ENCODE measurements around the gene PLCH2. TPM values are rescaled to one million over a fixed set of nuclear protein-coding genes. Genes with fewer than 3 reads are reported as not detected.

PLCH2 gene
- total and polyA plus RNA-seq, 10 of the 15 experiments (the other 5 are each of a cell fraction or from before 2014, with no cell fraction given): 0.03 to 0.73 (median 0.24) TPM; not detected in 3

DNA sequence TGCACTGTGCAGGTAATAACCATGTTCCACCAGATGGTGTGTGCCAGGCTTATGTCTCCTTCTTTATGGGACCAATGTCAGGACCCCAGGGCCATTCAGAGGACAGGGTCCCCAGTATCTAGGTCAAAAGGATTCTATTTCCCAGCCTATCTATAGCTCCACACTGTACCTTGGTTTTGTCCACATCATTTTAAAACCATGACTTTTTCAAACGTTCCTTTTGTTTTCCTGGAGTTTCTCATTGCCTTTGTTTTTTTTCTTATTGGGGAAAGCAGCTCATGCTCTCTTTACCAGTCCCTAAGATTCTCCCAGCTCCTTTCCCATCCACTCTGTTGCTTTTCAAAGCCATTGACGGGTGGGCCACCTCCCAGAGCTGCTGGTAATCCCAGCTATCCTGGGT, 12.6 kb downstream of the PLCH2 start (continued):
- TF ChIP-seq, protein P1, sequence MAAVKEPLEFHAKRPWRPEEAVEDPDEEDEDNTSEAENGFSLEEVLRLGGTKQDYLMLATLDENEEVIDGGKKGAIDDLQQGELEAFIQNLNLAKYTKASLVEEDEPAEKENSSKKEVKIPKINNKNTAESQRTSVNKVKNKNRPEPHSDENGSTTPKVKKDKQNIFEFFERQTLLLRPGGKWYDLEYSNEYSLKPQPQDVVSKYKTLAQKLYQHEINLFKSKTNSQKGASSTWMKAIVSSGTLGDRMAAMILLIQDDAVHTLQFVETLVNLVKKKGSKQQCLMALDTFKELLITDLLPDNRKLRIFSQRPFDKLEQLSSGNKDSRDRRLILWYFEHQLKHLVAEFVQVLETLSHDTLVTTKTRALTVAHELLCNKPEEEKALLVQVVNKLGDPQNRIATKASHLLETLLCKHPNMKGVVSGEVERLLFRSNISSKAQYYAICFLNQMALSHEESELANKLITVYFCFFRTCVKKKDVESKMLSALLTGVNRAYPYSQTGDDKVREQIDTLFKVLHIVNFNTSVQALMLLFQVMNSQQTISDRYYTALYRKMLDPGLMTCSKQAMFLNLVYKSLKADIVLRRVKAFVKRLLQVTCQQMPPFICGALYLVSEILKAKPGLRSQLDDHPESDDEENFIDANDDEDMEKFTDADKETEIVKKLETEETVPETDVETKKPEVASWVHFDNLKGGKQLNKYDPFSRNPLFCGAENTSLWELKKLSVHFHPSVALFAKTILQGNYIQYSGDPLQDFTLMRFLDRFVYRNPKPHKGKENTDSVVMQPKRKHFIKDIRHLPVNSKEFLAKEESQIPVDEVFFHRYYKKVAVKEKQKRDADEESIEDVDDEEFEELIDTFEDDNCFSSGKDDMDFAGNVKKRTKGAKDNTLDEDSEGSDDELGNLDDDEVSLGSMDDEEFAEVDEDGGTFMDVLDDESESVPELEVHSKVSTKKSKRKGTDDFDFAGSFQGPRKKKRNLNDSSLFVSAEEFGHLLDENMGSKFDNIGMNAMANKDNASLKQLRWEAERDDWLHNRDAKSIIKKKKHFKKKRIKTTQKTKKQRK (IDR thresholded peaks at IDR 0.05; ENCODE audit: low read depth, low read length): no peak
- TF ChIP-seq POLR2A (IDR thresholded peaks at IDR 0.05; ENCODE audit: low read depth, low read length): no peak
- TF ChIP-seq, protein P2, sequence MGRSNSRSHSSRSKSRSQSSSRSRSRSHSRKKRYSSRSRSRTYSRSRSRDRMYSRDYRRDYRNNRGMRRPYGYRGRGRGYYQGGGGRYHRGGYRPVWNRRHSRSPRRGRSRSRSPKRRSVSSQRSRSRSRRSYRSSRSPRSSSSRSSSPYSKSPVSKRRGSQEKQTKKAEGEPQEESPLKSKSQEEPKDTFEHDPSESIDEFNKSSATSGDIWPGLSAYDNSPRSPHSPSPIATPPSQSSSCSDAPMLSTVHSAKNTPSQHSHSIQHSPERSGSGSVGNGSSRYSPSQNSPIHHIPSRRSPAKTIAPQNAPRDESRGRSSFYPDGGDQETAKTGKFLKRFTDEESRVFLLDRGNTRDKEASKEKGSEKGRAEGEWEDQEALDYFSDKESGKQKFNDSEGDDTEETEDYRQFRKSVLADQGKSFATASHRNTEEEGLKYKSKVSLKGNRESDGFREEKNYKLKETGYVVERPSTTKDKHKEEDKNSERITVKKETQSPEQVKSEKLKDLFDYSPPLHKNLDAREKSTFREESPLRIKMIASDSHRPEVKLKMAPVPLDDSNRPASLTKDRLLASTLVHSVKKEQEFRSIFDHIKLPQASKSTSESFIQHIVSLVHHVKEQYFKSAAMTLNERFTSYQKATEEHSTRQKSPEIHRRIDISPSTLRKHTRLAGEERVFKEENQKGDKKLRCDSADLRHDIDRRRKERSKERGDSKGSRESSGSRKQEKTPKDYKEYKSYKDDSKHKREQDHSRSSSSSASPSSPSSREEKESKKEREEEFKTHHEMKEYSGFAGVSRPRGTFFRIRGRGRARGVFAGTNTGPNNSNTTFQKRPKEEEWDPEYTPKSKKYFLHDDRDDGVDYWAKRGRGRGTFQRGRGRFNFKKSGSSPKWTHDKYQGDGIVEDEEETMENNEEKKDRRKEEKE (IDR thresholded peaks at IDR 0.05): no peak
- TF ChIP-seq MTA2 (IDR thresholded peaks at IDR 0.05; ENCODE audit: low read depth): no peak
- TF ChIP-seq, protein P3, sequence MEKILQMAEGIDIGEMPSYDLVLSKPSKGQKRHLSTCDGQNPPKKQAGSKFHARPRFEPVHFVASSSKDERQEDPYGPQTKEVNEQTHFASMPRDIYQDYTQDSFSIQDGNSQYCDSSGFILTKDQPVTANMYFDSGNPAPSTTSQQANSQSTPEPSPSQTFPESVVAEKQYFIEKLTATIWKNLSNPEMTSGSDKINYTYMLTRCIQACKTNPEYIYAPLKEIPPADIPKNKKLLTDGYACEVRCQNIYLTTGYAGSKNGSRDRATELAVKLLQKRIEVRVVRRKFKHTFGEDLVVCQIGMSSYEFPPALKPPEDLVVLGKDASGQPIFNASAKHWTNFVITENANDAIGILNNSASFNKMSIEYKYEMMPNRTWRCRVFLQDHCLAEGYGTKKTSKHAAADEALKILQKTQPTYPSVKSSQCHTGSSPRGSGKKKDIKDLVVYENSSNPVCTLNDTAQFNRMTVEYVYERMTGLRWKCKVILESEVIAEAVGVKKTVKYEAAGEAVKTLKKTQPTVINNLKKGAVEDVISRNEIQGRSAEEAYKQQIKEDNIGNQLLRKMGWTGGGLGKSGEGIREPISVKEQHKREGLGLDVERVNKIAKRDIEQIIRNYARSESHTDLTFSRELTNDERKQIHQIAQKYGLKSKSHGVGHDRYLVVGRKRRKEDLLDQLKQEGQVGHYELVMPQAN (conservative IDR thresholded peaks at IDR 0.05): no peak
- no peak for TF ChIP-seq SP1 (IDR thresholded peaks at IDR 0.05; ENCODE audit: low read depth, low read length)
- no peak for TF ChIP-seq SMARCA5 (IDR thresholded peaks at IDR 0.05)
- TF ChIP-seq, protein P4, sequence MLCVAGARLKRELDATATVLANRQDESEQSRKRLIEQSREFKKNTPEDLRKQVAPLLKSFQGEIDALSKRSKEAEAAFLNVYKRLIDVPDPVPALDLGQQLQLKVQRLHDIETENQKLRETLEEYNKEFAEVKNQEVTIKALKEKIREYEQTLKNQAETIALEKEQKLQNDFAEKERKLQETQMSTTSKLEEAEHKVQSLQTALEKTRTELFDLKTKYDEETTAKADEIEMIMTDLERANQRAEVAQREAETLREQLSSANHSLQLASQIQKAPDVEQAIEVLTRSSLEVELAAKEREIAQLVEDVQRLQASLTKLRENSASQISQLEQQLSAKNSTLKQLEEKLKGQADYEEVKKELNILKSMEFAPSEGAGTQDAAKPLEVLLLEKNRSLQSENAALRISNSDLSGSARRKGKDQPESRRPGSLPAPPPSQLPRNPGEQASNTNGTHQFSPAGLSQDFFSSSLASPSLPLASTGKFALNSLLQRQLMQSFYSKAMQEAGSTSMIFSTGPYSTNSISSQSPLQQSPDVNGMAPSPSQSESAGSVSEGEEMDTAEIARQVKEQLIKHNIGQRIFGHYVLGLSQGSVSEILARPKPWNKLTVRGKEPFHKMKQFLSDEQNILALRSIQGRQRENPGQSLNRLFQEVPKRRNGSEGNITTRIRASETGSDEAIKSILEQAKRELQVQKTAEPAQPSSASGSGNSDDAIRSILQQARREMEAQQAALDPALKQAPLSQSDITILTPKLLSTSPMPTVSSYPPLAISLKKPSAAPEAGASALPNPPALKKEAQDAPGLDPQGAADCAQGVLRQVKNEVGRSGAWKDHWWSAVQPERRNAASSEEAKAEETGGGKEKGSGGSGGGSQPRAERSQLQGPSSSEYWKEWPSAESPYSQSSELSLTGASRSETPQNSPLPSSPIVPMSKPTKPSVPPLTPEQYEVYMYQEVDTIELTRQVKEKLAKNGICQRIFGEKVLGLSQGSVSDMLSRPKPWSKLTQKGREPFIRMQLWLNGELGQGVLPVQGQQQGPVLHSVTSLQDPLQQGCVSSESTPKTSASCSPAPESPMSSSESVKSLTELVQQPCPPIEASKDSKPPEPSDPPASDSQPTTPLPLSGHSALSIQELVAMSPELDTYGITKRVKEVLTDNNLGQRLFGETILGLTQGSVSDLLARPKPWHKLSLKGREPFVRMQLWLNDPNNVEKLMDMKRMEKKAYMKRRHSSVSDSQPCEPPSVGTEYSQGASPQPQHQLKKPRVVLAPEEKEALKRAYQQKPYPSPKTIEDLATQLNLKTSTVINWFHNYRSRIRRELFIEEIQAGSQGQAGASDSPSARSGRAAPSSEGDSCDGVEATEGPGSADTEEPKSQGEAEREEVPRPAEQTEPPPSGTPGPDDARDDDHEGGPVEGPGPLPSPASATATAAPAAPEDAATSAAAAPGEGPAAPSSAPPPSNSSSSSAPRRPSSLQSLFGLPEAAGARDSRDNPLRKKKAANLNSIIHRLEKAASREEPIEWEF (IDR thresholded peaks at IDR 0.05; ENCODE audit: insufficient replicate concordance, low read depth, low read length): no peak
- TF ChIP-seq SMC3 (IDR thresholded peaks at IDR 0.05; ENCODE audit: borderline replicate concordance, low read length): no peak
- no peak for TF ChIP-seq WRNIP1 (IDR thresholded peaks at IDR 0.05; ENCODE audit: borderline replicate concordance, low read depth, low read length)
- TF ChIP-seq, protein P5, sequence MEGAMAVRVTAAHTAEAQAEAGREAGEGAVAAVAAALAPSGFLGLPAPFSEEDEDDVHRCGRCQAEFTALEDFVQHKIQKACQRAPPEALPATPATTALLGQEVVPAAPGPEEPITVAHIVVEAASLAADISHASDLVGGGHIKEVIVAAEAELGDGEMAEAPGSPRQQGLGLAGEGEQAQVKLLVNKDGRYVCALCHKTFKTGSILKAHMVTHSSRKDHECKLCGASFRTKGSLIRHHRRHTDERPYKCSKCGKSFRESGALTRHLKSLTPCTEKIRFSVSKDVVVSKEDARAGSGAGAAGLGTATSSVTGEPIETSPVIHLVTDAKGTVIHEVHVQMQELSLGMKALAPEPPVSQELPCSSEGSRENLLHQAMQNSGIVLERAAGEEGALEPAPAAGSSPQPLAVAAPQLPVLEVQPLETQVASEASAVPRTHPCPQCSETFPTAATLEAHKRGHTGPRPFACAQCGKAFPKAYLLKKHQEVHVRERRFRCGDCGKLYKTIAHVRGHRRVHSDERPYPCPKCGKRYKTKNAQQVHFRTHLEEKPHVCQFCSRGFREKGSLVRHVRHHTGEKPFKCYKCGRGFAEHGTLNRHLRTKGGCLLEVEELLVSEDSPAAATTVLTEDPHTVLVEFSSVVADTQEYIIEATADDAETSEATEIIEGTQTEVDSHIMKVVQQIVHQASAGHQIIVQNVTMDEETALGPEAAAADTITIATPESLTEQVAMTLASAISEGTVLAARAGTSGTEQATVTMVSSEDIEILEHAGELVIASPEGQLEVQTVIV (IDR thresholded peaks at IDR 0.05; ENCODE audit: borderline replicate concordance, partially characterized antibody): no peak

Data from GM12878 (cell line).